BJ (cell line): ENCODE results near the gene BBS7. TPM values are rescaled to one million over a fixed set of nuclear protein-coding genes. Genes with fewer than 3 reads are reported as not detected.

ENCODE experiments used
- CTCF ChIA-PET: fragments of 350-600 bp; formaldehyde crosslinking; extraction: SDS; loops from one replicate; lab custom pipeline; 2021; ENCODE audit warnings: antibody characterized with exemption, inconsistent platforms; lab: Yijun Ruan, JAX
- POLR2A ChIA-PET: fragments of 300-600 bp; sonication (Branson Sonifier 250); formaldehyde crosslinking; extraction: SDS; loops from one replicate; lab custom pipeline; 2021; ENCODE audit warnings: antibody characterized with exemption; lab: Charles Lee
- DNase-seq: peaks from one replicate; pipeline ENCODE4 v3.0.0-alpha.2; 2011; ENCODE audit warnings: low read depth
- H3K27me3 ChIP-seq: 2 replicates; pipeline ENCODE4 v1.6.0; 2011; ENCODE audit warnings: low read length; ENCODE audit not compliant: control insufficient read depth, insufficient read depth
- H3K36me3 ChIP-seq: 2 replicates; pipeline ENCODE4 v1.5.1; 2011; ENCODE audit warnings: low read length; ENCODE audit not compliant: control insufficient read depth, insufficient read depth
- H3K4me3 ChIP-seq: 2 replicates; pipeline ENCODE4 v1.5.1; 2011; ENCODE audit warnings: low read depth, mild to moderate bottlenecking, control low read depth, low read length
- CTCF ChIP-seq: IDR thresholded peaks from 2 replicates; pipeline ENCODE4 v1.5.1; 2011; ENCODE audit warnings: low read depth, mild to moderate bottlenecking, control low read depth, inconsistent platforms, low read length, moderate library complexity; ENCODE audit not compliant: insufficient read depth
- polyA plus RNA-seq: library from polyadenylated mRNA; depleted of rRNA; stranded (reverse); fragments of >200 nt; gene quantifications from 2 replicates; pipeline ENCODE4 v1.2.3, GENCODE V29; 2011

BBS7 gene
- polyA plus RNA-seq, 1 experiment = 15.0 TPM

GRCh38 chr4:121823505-121824170 lies 46.6 kb downstream of the BBS7 start, which contains the start of gene CCNA2:
CCNA2 (minus strand) TSS chr4:121823883; CDS start chr4:121823628, 255 bp downstream.
- ChIA-PET POLR2A (interaction anchor here (0.7 kb wide), 1 partner anchor 46 kb away, joined by 6 read pairs; no protein-coding TSS in a partner anchor), CTCF (interaction anchor here (0.7 kb wide), 1 partner anchor 87 kb away, joined by 3 read pairs; no protein-coding TSS in a partner anchor)
- Histone ChIP-seq H3K27me3 (no peaks in the 10 kb centered on the region), H3K36me3 (no peaks in the 10 kb centered on the region), H3K4me3 (peak within 1 kb of the TSS; percentile 85)
- TF ChIP-seq CTCF = 0 out of 2 replicates have a peak, but pooled peaks have one; percentile 13
- DNase-seq = peak; percentile 69

GRCh38 chr4:121822796-121823504 lies 47.3 kb downstream of the BBS7 start:
- Histone ChIP-seq H3K4me3 (peak overlapping the region; percentile 85), H3K36me3 (0 out of 2 replicates have a peak, but pooled peaks cover 1% of the 10 kb centered on the region), H3K27me3 (no peaks in the 10 kb centered on the region)
- ChIA-PET CTCF (no interaction called here), POLR2A (no interaction called here)
- DNase-seq = no peak
- peak; percentile 17; the same call in 1 of the 2 replicates for TF ChIP-seq CTCF

GRCh38 chr4:121822047-121822446 lies 48.2 kb downstream of the BBS7 start:
- Histone ChIP-seq H3K4me3 (peak overlapping the region; percentile 85), H3K27me3 (no peaks in the 10 kb centered on the region), H3K36me3 (peaks cover 1% of the 10 kb centered on the region; the same call in 1 of the 2 replicates)
- no peak for DNase-seq
- POLR2A ChIA-PET = no interaction called here
- TF ChIP-seq CTCF = no peak
- CTCF ChIA-PET = no interaction called here

- H3K4me3 ChIP-seq = no peak overlapping the region
- ChIA-PET CTCF (no interaction called here), POLR2A (no interaction called here)
- no peak for DNase-seq
- no peaks in the 10 kb centered on the region for H3K27me3 ChIP-seq
- H3K36me3 ChIP-seq = peaks cover 3% of the 10 kb centered on the region; the same call in 1 of the 2 replicates
- TF ChIP-seq CTCF = no peak
Observed at GRCh38 chr4:121819216-121819965, 50.9 kb downstream of the BBS7 start.
